ENCODE measurements around the gene CACNA1C.
"Not testable (repeated sequence)": the region's sequence is repeated elsewhere in the genome, so short reads cannot be mapped to it uniquely, and the experiment has no call there.

CACNA1C gene

GRCh38 chr12:2691345-2692071 lies 638.7 kb downstream of the CACNA1C start:
- no peak for DNase-seq (ENCODE audit: extremely low read depth in 1 of 2, low read depth in 1 of 2)

GRCh38 chr12:2692080-2692479 lies 639.3 kb downstream of the CACNA1C start:
- DNase-seq (ENCODE audit: extremely low read depth in 1 of 2, low read depth in 1 of 2) = no peak

DNA sequence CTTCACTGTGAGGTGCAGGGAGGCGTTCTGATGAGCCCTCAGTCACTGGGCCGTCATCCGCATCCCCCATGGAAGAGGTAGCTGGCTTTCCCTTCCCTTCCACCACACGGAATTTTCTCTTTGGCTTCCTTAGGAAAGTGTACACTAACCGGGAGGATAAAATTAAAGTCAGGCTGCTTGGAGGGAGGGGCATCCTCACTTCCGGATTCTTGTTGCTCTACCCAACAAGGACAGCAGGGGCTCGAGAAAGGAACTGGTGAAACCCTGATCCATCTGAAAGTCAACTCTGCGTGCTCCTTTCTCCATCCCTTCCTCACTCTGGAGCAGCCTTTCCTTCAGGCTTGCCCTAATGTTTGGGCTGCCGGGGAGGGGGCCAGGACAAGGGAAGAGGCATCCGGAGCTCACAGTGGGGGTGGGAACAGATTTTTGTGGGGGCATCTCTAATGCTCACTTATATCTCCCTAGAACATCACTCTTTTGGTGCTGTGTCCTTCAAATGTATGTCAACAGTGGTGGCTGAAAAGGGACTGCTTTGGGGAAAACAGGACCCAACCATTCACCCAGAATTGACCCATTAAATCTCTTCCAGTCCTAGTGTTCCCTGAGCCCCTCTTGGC lies 640.6 kb downstream of the CACNA1C start:
- DNase-seq (ENCODE audit: extremely low read depth in 1 of 2, low read depth in 1 of 2) = no peak

DNA sequence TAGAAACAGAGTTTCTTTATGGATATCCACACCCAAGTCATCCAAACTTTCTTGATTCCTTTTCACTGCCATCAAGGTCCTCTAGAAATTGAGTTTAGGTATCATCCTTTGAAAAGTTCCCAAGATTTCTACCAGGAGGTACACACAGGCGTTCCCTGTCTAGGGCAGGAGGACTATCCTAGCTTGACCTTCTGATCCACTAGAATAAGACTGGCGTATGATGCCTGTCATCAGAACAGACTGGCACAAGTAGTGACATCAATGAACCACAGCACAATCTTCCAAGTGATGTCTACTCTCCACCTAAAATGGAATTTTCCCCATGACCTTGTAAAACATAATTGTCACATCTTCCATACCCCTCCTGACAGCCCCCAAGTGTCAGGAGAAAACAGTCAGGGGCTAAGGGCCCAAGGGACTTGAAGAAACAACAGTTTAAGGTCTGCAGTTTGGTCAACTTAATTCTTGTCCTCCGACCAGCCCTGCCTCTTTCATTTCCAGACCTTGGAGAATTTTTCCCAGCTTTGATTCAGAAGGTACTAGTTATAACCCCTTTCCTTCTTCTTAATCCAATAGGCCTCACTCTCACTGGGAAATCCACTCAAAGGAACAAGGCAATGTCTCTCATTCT lies 641.3 kb downstream of the CACNA1C start:
- DNase-seq (ENCODE audit: extremely low read depth in 1 of 2, low read depth in 1 of 2) = no peak

- DNase-seq (ENCODE audit: extremely low read depth in 1 of 2, low read depth in 1 of 2) = no peak
Measured at GRCh38 chr12:2696136-2696535, 643.3 kb downstream of the CACNA1C start.

DNA sequence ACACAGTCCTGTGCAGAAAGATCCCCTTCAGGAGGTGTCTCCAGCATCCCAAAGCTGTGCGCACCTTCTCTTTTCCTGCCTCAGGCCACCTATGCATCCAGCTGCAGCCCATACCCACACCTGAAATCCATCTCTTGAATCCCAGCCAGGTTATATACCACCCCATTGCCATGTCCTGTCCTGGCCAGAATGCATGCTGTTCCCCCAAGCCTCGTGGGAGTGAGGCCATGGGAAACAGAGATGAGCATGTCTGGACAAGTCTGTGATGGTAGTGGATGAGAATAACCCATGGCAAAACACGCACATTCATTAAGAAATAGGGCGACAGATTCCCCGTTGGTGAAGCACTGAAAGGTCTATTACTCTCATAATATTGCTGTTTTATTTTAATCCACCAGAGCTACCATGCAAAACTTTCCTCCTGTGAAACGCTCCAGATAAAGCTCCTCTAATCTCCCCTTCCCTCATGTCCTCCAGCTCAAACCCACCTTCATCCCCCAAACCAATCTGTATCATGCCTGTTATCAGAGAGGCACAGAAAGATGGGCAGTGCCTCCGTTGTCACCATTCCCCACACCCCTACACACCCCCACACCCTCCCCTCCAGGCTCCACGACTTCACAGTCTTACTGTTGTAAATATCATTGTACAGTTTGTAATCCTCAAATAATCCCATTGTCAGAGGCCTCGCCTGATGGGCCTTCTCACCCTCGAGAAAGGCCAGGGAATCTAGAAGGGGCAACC lies 644.4 kb downstream of the CACNA1C start:
- DNase-seq (ENCODE audit: extremely low read depth in 1 of 2, low read depth in 1 of 2) = no peak

GRCh38 chr12:2698566-2698965 lies 645.8 kb downstream of the CACNA1C start:
- DNase-seq (ENCODE audit: extremely low read depth in 1 of 2, low read depth in 1 of 2) = no peak

- no peak for DNase-seq (ENCODE audit: extremely low read depth in 1 of 2, low read depth in 1 of 2)
Measured at GRCh38 chr12:2710701-2711100, 657.9 kb downstream of the CACNA1C start.

DNA sequence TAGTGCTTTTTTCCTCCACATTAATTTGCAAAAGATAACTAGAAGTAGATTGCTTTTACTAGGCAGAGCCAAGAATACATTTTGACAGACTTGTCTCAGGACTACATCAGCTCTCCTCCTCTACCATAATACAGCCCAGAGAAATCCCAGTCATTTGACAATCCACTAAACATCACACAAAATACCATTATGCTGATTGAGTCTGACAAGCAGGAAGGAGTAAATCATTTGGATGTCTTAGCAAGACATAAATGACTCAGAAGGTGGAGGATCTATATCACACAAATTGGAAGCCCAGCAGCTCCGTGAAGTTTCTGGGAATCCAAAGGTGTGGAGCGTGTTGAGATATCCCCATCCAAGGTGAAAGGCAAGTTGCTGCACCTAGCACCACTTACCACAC lies 666.6 kb downstream of the CACNA1C start:
- no peak for DNase-seq (ENCODE audit: extremely low read depth in 1 of 2, low read depth in 1 of 2)

DNA sequence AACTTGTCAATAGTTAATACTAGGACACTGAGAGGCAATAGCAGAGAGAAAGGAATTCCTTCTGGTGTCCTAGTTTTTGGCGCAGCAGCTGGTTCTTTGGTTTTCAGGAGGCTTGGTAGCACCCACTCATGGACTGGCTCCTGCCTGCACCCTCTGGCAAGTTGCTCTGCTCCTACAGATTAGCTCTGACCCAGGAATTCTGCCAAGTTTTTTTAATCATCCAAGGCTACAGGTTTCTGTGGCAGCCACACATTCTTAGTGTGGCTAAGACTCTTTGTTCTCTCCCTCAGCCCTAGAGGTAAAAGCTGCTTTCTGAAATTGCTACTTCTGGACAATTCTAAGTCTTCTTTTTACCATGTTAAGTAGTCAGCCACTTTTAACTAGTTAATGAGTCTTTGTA lies 670.0 kb downstream of the CACNA1C start:
- DNase-seq (ENCODE audit: extremely low read depth in 1 of 2, low read depth in 1 of 2) = no peak

DNA sequence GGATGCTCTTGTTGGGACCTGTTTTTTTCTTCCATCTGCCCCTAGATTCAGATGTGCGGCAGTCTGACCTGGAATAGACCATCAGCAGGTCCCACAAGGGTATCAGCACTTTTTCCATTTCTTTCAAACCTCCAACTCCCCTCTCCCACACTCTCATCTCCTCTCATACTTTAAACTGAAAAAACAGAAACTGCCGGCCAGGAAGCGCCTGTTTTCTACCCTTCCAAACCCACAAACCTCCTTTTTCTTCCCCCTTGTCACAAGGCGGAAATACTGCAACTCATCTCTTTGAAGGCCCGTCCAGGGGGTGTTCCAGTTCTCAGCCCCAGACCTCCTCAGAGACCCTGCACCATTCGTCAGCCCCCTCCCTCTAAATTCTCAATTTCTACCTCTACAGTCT lies 679.5 kb downstream of the CACNA1C start:
- no peak for DNase-seq (ENCODE audit: extremely low read depth in 1 of 2, low read depth in 1 of 2)

GRCh38 chr12:2733493-2734355 lies 680.9 kb downstream of the CACNA1C start:
- no peak for DNase-seq (ENCODE audit: extremely low read depth in 1 of 2, low read depth in 1 of 2)

DNA sequence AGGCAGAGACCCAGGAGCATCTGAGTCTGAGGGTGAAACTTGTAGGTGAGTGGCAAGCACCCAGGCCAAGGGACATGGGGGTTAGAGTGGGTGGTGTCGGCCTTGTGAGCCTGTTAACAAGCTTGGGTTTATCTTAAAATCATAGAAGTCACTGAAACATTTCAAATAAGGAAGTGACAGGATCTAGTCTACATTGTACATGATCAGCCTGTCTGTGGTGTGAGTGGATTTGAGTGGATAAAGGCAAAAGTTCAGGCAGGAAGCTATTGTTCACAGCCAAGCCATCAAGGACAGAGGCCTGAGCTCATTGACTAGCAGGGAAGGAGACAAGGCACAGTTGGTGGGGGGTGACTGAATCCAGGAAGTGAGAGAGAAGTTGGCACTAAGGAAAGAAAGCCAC lies 682.6 kb downstream of the CACNA1C start:
- DNase-seq (ENCODE audit: extremely low read depth in 1 of 2, low read depth in 1 of 2) = no peak

DNA sequence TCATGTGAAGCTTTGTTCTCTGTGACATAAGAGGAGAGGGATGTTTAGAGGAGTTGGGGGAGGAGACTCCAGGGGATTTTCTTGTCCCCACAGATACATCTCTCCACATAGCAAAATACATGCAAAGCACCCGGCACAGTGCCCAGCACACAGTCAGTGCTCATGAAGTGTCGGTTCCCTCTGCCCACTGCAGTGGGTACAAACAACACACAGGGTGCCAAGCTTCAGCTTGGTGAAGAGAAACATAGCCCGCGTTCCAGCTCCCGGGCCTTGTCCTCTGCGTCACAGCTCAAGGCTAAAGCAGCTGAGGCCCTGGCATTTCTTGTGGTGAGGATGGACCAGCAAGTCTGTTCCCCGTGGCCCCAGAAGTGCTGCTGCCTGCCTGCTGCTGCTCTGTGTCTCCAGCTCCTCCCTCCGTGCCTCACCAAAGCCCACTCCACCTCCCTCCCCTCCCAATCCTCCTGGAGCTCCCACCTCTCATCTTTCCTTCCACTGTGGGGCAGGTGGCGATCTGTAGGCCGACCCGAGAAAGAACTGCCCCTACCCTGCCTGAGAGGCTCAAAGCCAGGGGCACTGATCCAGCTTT lies 685.0 kb downstream of the CACNA1C start:
- no peak for DNase-seq (ENCODE audit: extremely low read depth in 1 of 2, low read depth in 1 of 2)

- DNase-seq (ENCODE audit: extremely low read depth in 1 of 2, low read depth in 1 of 2) = no peak
Measured at GRCh38 chr12:2739069-2739468, 686.3 kb downstream of the CACNA1C start.

GRCh38 chr12:2739832-2740641 lies 687.2 kb downstream of the CACNA1C start:
- DNase-seq (ENCODE audit: extremely low read depth in 1 of 2, low read depth in 1 of 2) = no peak

GRCh38 chr12:2742037-2742436 lies 689.2 kb downstream of the CACNA1C start:
- not testable (repeated sequence) for DNase-seq (ENCODE audit: extremely low read depth in 1 of 2, low read depth in 1 of 2)

DNA sequence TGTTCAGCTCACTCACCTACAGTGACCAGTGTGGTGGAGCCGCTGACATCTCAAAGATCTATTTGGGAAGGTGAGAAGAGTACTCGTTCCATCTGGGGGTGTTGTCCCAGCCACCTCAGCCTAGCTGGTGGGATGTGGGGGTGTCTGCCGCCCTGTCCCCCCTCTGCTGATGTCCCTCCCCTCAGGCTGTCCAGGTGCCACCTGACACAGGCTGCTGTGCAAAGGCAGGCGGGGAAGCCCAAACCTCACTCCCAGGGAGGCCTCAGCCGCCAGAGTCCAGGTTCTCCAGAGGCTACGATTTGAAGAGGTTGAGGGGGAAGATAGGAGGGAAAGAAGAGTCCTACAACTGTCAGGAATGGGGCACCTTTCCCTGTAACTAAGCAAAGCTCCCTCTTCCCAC lies 690.7 kb downstream of the CACNA1C start:
- DNase-seq (ENCODE audit: extremely low read depth in 1 of 2, low read depth in 1 of 2) = no peak

DNA sequence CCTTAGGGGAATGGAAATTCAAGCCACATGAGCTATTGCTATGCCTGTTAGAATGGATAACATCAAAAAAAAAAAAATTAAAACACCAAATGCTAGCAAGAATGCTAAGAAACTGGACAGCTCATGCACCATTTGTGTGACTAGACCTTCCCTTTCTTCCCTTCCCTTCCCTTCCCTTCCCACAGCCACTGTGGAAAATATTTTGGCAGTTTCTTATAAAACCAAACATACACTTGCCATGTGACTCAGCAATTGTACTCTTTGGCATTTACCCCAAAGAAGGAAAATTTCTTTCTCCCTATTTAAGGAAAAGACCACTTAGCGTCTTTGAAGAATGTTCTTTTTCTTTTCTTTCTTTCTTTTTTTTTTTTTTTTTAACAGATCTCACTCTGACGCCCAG lies 692.9 kb downstream of the CACNA1C start:
- DNase-seq (ENCODE audit: extremely low read depth in 1 of 2, low read depth in 1 of 2) = no peak

Measured in activated CD8-positive, alpha-beta memory T cell treated with anti-CD3 and anti-CD28 coated beads for 1 hour (primary cell).